Hepatocyte (in vitro differentiated cells): ENCODE results near the gene DCTPP1. TPM values are rescaled to one million over a fixed set of nuclear protein-coding genes. Genes with fewer than 3 reads are reported as not detected.

Experiments used
- DNase-seq: peaks from one replicate; pipeline ENCODE4 v3.0.0-alpha.2; 2016; ENCODE audit warnings: low spot score
- H2AFZ ChIP-seq: fragments of 200-600 bp; sonication (generic); 2 replicates; pipeline ENCODE4 v1.6.0; 2016; ENCODE audit warnings: antibody characterized with exemption, mild to moderate bottlenecking
- H3K27ac ChIP-seq: fragments of 200-600 bp; sonication (generic); 2 replicates; pipeline ENCODE4 v1.5.1; 2016; ENCODE audit warnings: mild to moderate bottlenecking
- H3K27me3 ChIP-seq: fragments of 200-600 bp; sonication (generic); 2 replicates; pipeline ENCODE4 v1.6.1; 2016
- H3K36me3 ChIP-seq: fragments of 200-600 bp; sonication (generic); replicated peaks from 2 replicates; pipeline ENCODE4 v1.5.1; 2016; ENCODE audit warnings: low read depth; ENCODE audit not compliant: insufficient read depth
- H3K4me1 ChIP-seq: fragments of 200-600 bp; sonication (generic); 2 replicates; pipeline ENCODE4 v1.5.1; 2016; ENCODE audit warnings: mild to moderate bottlenecking, moderate library complexity; ENCODE audit not compliant: insufficient read depth
- H3K4me2 ChIP-seq: fragments of 200-600 bp; sonication (generic); 2 replicates; pipeline ENCODE4 v1.6.0; 2016
- H3K4me3 ChIP-seq: fragments of 200-600 bp; sonication (generic); 2 replicates; pipeline ENCODE4 v1.5.1; 2016; ENCODE audit warnings: mild to moderate bottlenecking
- H3K79me2 ChIP-seq: fragments of 200-600 bp; sonication (generic); 2 replicates; pipeline ENCODE4 v1.6.0; 2017; ENCODE audit warnings: mild to moderate bottlenecking
- H3K9me2 ChIP-seq: fragments of 200-600 bp; sonication (generic); replicated peaks from 2 replicates; pipeline ENCODE4 v1.6.0; 2017; ENCODE audit warnings: mild to moderate bottlenecking; ENCODE audit not compliant: insufficient read depth
- H3K9me3 ChIP-seq: fragments of 200-600 bp; sonication (generic); 2 replicates; pipeline ENCODE4 v1.5.1; 2016; ENCODE audit warnings: low read depth, mild to moderate bottlenecking
- H4K20me1 ChIP-seq: fragments of 200-600 bp; sonication (generic); 2 replicates; pipeline ENCODE4 v1.6.0; 2016; ENCODE audit warnings: mild to moderate bottlenecking; ENCODE audit not compliant: insufficient read depth, poor library complexity, severe bottlenecking
- EZH2 ChIP-seq: fragments of 200-600 bp; sonication (generic); IDR thresholded peaks from 2 replicates; pipeline ENCODE4 v1.6.1; 2016; ENCODE audit warnings: antibody characterized with exemption, mild to moderate bottlenecking, borderline replicate concordance
- EZH2phosphoT487 ChIP-seq: fragments of 200-600 bp; sonication (generic); IDR thresholded peaks from one replicate; pipeline ENCODE4 v1.6.1; 2018; ENCODE audit warnings: antibody characterized with exemption, mild to moderate bottlenecking, low read depth, moderate library complexity; ENCODE audit not compliant: unreplicated experiment, severe bottlenecking
- WGBS: methylation state at CpG from one replicate; pipeline ENCODE4 v1.1.6; 2016; ENCODE audit warnings: low lambda C conversion rate; ENCODE audit errors: missing lambda C conversion rate; 5-methylcytosine and 5-hydroxymethylcytosine counted together
- polyA plus RNA-seq: library from polyadenylated mRNA; unstranded; fragments of >200 nt; fragmentation: Nextera tagmentation; extraction: Ambion mirVana; gene quantifications from 2 replicates; pipeline ENCODE4 v1.2.1, GENCODE V29; 2016
- total RNA-seq: library from RNA; depleted of rRNA; stranded (reverse); fragments of >200 nt; gene quantifications from 2 replicates; pipeline ENCODE4 v1.2.3, GENCODE V29; 2014
- TF ChIP-seq, protein P1 (sequence below): fragments of 200-600 bp; sonication (generic); IDR thresholded peaks from 2 replicates; pipeline ENCODE4 v1.5.1; 2016; ENCODE audit warnings: antibody characterized with exemption, mild to moderate bottlenecking; ENCODE audit not compliant: poor library complexity

DCTPP1 gene
- total and polyA plus RNA-seq, 2 experiments from 2014 or later: 25.9 to 36.3 TPM

DNA sequence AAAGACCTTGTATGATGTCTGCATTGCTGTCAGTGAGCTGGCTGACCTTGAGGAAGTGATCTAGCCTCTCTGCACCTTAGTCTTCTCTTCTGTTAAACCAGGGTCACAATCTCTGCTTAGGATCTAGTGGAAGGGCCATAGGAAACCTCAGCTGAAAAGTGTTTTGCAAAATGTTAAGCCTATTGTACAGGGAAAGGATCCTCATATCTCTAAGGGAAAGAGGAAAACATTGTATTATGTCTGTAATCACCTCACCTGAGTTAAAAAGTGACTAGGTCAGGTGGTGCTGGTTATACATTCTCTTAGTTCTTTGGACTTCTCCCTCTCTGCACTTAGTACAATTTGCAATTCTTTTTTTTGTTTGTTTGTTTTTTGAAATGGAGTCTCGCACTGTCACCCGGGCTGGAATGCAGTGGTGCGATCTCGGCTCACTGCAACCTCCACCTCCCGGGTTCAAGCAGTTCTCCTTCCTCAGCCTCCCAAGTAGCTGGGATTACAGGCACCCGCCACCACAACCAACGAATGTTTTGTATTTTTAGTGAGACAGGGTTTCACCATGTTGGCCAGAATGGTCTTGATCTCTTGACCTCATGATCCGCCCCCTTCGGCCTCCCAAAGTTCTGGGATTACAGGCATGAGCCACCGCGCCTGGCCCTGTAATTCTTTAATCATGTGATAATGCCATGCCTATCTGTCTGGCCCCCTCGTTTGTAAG, 17.8 kb upstream of the DCTPP1 start:
- Histone ChIP-seq H3K9me3 (peaks cover 14% of the 10 kb centered on the region), H3K27ac (peak overlapping the region; percentile 96), H3K4me2 (peak overlapping the region; percentile 48), H3K9me2 (no peaks in the 10 kb centered on the region), H3K27me3 (no peaks in the 10 kb centered on the region), H3K4me3 (no peak overlapping the region), H2AFZ (no peak overlapping the region), H3K4me1 (peaks cover 26% of the 10 kb centered on the region), H3K79me2 (peaks cover 16% of the 10 kb centered on the region), H4K20me1 (no peaks in the 10 kb centered on the region), H3K36me3 (peaks cover 4% of the 10 kb centered on the region)
- TF ChIP-seq EZH2phosphoT487: no peak
- no peak for TF ChIP-seq EZH2
- TF ChIP-seq, protein P1, sequence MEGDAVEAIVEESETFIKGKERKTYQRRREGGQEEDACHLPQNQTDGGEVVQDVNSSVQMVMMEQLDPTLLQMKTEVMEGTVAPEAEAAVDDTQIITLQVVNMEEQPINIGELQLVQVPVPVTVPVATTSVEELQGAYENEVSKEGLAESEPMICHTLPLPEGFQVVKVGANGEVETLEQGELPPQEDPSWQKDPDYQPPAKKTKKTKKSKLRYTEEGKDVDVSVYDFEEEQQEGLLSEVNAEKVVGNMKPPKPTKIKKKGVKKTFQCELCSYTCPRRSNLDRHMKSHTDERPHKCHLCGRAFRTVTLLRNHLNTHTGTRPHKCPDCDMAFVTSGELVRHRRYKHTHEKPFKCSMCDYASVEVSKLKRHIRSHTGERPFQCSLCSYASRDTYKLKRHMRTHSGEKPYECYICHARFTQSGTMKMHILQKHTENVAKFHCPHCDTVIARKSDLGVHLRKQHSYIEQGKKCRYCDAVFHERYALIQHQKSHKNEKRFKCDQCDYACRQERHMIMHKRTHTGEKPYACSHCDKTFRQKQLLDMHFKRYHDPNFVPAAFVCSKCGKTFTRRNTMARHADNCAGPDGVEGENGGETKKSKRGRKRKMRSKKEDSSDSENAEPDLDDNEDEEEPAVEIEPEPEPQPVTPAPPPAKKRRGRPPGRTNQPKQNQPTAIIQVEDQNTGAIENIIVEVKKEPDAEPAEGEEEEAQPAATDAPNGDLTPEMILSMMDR: no peak
- peak; percentile 40 for DNase-seq
- 56% methylated on average over 12 of the region's 12 CpGs for WGBS

DNA sequence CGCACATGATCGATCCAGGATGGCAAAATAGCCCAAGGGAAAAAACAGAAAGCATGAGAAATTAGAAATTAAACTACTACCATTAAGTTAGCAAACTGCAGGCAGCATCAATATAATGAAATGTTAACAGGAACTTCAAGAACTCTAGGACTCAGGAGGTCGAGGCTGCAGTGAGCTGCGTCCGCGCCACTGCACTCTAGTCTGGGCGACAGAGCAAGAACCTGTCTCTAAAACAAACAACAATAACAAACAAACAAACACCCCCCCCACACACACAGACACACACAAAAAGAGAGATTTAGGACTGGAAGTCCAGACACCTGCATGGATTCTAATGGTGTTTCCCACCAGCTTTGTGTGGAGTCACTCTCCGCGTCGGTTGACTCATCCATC, 16.4 kb upstream of the DCTPP1 start:
- no peak for DNase-seq
- H2AFZ ChIP-seq: peak overlapping the region; percentile 39
- H3K27ac ChIP-seq: peak overlapping the region; percentile 96
- WGBS: 90% methylated on average over 10 of the region's 10 CpGs
- peak overlapping the region; percentile 95 for H3K4me2 ChIP-seq
- H3K4me1 ChIP-seq: peaks cover 19% of the 10 kb centered on the region
- H3K27me3 ChIP-seq: no peaks in the 10 kb centered on the region
- H3K79me2 ChIP-seq: peaks cover 16% of the 10 kb centered on the region
- peaks cover 14% of the 10 kb centered on the region for H3K9me3 ChIP-seq
- H3K4me3 ChIP-seq: no peak overlapping the region
- H4K20me1 ChIP-seq: no peaks in the 10 kb centered on the region
- H3K36me3 ChIP-seq: peaks cover 4% of the 10 kb centered on the region
- no peaks in the 10 kb centered on the region for H3K9me2 ChIP-seq
- no peak for TF ChIP-seq EZH2
- TF ChIP-seq, protein P1: no peak

DNA sequence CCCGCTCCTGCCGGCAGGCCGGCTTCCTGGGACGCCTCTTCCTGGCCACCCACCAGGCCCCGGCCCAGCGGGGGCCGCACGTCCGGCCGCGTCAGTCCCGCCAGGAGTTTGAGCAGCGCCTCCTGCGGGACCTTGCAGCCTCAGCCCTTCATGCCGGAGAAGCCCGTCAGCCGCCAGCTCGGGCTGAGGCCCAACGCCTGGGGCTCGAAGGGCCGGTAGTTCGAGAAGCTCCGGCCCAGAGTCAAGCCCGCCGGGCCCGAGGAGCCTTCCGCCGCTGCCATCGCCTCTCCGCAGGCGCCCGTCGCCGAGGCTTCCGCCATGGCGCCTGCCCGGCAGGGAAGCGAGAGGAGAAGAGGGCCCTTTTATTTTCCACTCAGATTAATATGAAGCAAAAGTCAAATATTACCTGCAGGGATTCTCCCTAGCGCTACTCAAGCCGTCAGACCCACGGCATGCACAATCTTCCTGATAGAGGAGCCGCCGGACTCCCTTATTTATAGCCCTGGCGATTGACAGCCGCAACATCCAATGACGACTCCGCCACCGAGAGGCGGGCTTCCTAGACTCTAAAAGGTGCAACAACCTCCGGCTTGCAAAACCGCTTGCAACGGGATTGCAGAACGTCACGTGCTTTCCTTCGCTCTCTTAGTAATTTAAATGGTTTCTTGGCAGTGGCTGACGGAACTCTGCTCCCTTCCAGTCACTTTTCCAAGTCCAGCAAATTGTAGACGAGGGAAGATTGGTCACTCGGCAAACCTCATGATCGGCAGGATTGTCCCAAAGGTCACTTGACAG, 15.8 kb upstream of the DCTPP1 start, which contains the start of gene SEPHS2:
TSS of gene SEPHS2 (minus strand) at position 467 of the 795 bp plus-strand sequence. CDS start at position 320, 147 bp downstream.
- H3K27ac ChIP-seq: peak within 1 kb of the TSS; percentile 96
- WGBS: 4% methylated on average over 52 of the region's 59 CpGs
- no peaks in the 10 kb centered on the region for H3K9me2 ChIP-seq
- H4K20me1 ChIP-seq: no peaks in the 10 kb centered on the region
- H3K4me1 ChIP-seq: peaks cover 19% of the 10 kb centered on the region
- peak within 1 kb of the TSS; percentile 73 for H3K4me3 ChIP-seq
- peak within 1 kb of the TSS; percentile 95 for H3K4me2 ChIP-seq
- peak within 1 kb of the TSS; percentile 69 for H2AFZ ChIP-seq
- peak; percentile 96 for DNase-seq
- peaks cover 16% of the 10 kb centered on the region for H3K79me2 ChIP-seq
- H3K36me3 ChIP-seq: peaks cover 4% of the 10 kb centered on the region
- TF ChIP-seq EZH2phosphoT487 (no peak), EZH2 (no peak)
- TF ChIP-seq, protein P1: peak; percentile 49
- H3K27me3 ChIP-seq: no peaks in the 10 kb centered on the region
- H3K9me3 ChIP-seq: peaks cover 14% of the 10 kb centered on the region
